ENCODE measurements around the gene HGFAC.

Gene HGFAC

GRCh38 chr4:3399277-3400194 lies 42.2 kb upstream of the HGFAC start:
- Histone ChIP-seq H3K4me3 (replicated peaks; ENCODE audit: low read depth, low read length) (no peak overlapping the region), H3K36me3 (ENCODE audit: control insufficient read depth, insufficient read depth, low read length) (no peaks in the 10 kb centered on the region), H3K27me3 (replicated peaks; ENCODE audit: control insufficient read depth, insufficient read depth, low read length) (no peaks in the 10 kb centered on the region; the same call in 1 of the 2 replicates)
- no peak for TF ChIP-seq CTCF (IDR thresholded peaks at IDR 0.05; ENCODE audit: insufficient read depth, low read length, poor library complexity, severe bottlenecking)
- no peak for DNase-seq (ENCODE audit: extremely low read depth, insufficient read length)

GRCh38 chr4:3401436-3402171 lies 40.2 kb upstream of the HGFAC start:
- Histone ChIP-seq H3K36me3 (ENCODE audit: control insufficient read depth, insufficient read depth, low read length) (no peaks in the 10 kb centered on the region), H3K4me3 (replicated peaks; ENCODE audit: low read depth, low read length) (no peak overlapping the region), H3K27me3 (replicated peaks; ENCODE audit: control insufficient read depth, insufficient read depth, low read length) (no peaks in the 10 kb centered on the region; the same call in none of the 2 replicates)
- DNase-seq (ENCODE audit: extremely low read depth, insufficient read length): no peak
- no peak for TF ChIP-seq CTCF (IDR thresholded peaks at IDR 0.05; ENCODE audit: insufficient read depth, low read length, poor library complexity, severe bottlenecking)

GRCh38 chr4:3402491-3403347 lies 39.0 kb upstream of the HGFAC start:
- Histone ChIP-seq H3K27me3 (replicated peaks; ENCODE audit: control insufficient read depth, insufficient read depth, low read length) (no peaks in the 10 kb centered on the region; the same call in none of the 2 replicates), H3K36me3 (ENCODE audit: control insufficient read depth, insufficient read depth, low read length) (no peaks in the 10 kb centered on the region), H3K4me3 (replicated peaks; ENCODE audit: low read depth, low read length) (no peak overlapping the region)
- DNase-seq (ENCODE audit: extremely low read depth, insufficient read length): no peak
- no peak for TF ChIP-seq CTCF (IDR thresholded peaks at IDR 0.05; ENCODE audit: insufficient read depth, low read length, poor library complexity, severe bottlenecking)

- no peak for DNase-seq (ENCODE audit: extremely low read depth, insufficient read length)
- H3K4me3 ChIP-seq (replicated peaks; ENCODE audit: low read depth, low read length): no peak overlapping the region
- H3K27me3 ChIP-seq (replicated peaks; ENCODE audit: control insufficient read depth, insufficient read depth, low read length): no peaks in the 10 kb centered on the region; the same call in none of the 2 replicates
- TF ChIP-seq CTCF (IDR thresholded peaks at IDR 0.05; ENCODE audit: insufficient read depth, low read length, poor library complexity, severe bottlenecking): no peak
- no peaks in the 10 kb centered on the region for H3K36me3 ChIP-seq (ENCODE audit: control insufficient read depth, insufficient read depth, low read length)
These were observed 38.3 kb upstream of the HGFAC start for GRCh38 chr4:3403348-3403906.

GRCh38 chr4:3404546-3404945 lies 37.2 kb upstream of the HGFAC start:
- H3K36me3 ChIP-seq (ENCODE audit: control insufficient read depth, insufficient read depth, low read length): no peaks in the 10 kb centered on the region
- no peak for TF ChIP-seq CTCF (IDR thresholded peaks at IDR 0.05; ENCODE audit: insufficient read depth, low read length, poor library complexity, severe bottlenecking)
- DNase-seq (ENCODE audit: extremely low read depth, insufficient read length): no peak
- no peaks in the 10 kb centered on the region; the same call in none of the 2 replicates for H3K27me3 ChIP-seq (replicated peaks; ENCODE audit: control insufficient read depth, insufficient read depth, low read length)
- no peak overlapping the region for H3K4me3 ChIP-seq (replicated peaks; ENCODE audit: low read depth, low read length)
